H1 (cell line): ENCODE data around the gene LEMD2. TPM values are rescaled to one million over a fixed set of nuclear protein-coding genes. Genes with fewer than 3 reads are reported as not detected.

ENCODE experiments used
- CTCF ChIA-PET: fragments of 300-600 bp; sonication (Branson Sonifier 250); formaldehyde crosslinking; loops from one replicate; lab custom pipeline; 2021; ENCODE audit not compliant: partially characterized antibody; lab: Charles Lee
- POLR2A ChIA-PET: fragments of 300-600 bp; sonication (Branson Sonifier 250); formaldehyde crosslinking; loops from one replicate; lab custom pipeline; 2021; ENCODE audit warnings: inconsistent platforms; ENCODE audit not compliant: partially characterized antibody; lab: Charles Lee
- DNase-seq, 2 experiments: peaks; one replicate each; pipeline versions ENCODE4 v3.0.0 to v3.0.0-alpha.2; 2010 to 2022; ENCODE audit warnings: low spot score in 2 of 2, low read depth in 1 of 2, mixed read lengths in 1 of 2
- FAIRE-seq: peaks from 2 replicates; lab custom pipeline; 2011; peaks lifted over from hg19 to GRCh38; lab: Jason Lieb, UNC
- H2AFZ ChIP-seq: 2 replicates; pipeline ENCODE4 v1.8.1; 2012; ENCODE audit warnings: low read length, inconsistent platforms
- H2AK5ac ChIP-seq: 2 replicates; pipeline ENCODE4 v1.6.1; 2013; ENCODE audit warnings: low read depth, low read length
- H2BK120ac ChIP-seq: replicated peaks from 2 replicates; pipeline ENCODE3; 2013; ENCODE audit warnings: low read depth, low read length, inconsistent platforms
- H2BK12ac ChIP-seq: 2 replicates; pipeline ENCODE4 v1.6.1; 2013; ENCODE audit warnings: low read depth, low read length
- H2BK15ac ChIP-seq: 2 replicates; pipeline ENCODE4 v1.6.1; 2013; ENCODE audit warnings: low read length
- H2BK20ac ChIP-seq: 2 replicates; pipeline ENCODE4 v1.6.1; 2013; ENCODE audit warnings: low read length
- H2BK5ac ChIP-seq: 2 replicates; pipeline ENCODE4 v1.6.1; 2013; ENCODE audit warnings: low read depth, low read length
- H3K14ac ChIP-seq: 2 replicates; pipeline ENCODE4 v1.6.1; 2013; ENCODE audit warnings: inconsistent platforms; ENCODE audit not compliant: insufficient read length
- H3K18ac ChIP-seq: 2 replicates; pipeline ENCODE4 v1.6.1; 2013; ENCODE audit warnings: low read length; ENCODE audit errors: extremely low read depth
- H3K23ac ChIP-seq: 2 replicates; pipeline ENCODE4 v1.6.1; 2013; ENCODE audit warnings: inconsistent platforms; ENCODE audit not compliant: insufficient read length
- H3K23me2 ChIP-seq: 2 replicates; pipeline ENCODE4 v1.6.1; 2013; ENCODE audit warnings: low read depth, low read length
- H3K27ac ChIP-seq: 2 replicates; pipeline ENCODE4 v1.6.1; 2011; ENCODE audit warnings: low read depth, low read length, inconsistent platforms
- H3K27me3 ChIP-seq, 4 experiments: replicated peaks in 1 of 4; 1 replicate in 1 of 4; 2 replicates in 3 of 4; pipeline versions ENCODE4 v1.6.1 to v1.8.1; 2011 to 2013; ENCODE audit warnings: low read length in 3 of 4, mild to moderate bottlenecking in 3 of 4, inconsistent platforms in 2 of 4, mixed read lengths in 2 of 4, moderate library complexity in 1 of 4; ENCODE audit not compliant: control insufficient read depth in 3 of 4, insufficient read depth in 3 of 4; ENCODE audit errors: extremely low read depth in 1 of 4
- H3K36me3 ChIP-seq, 4 experiments: 2 replicates each; pipeline versions ENCODE4 v1.6.1 to v1.8.1; 2011 to 2013; ENCODE audit warnings: mild to moderate bottlenecking in 4 of 4, low read length in 3 of 4, moderate library complexity in 2 of 4, control low read depth in 1 of 4, inconsistent platforms in 1 of 4; ENCODE audit not compliant: insufficient read depth in 4 of 4, control insufficient read depth in 2 of 4
- H3K4ac ChIP-seq: replicated peaks from 2 replicates; pipeline ENCODE3; 2013; ENCODE audit warnings: low read length, low read depth, mixed read lengths, inconsistent platforms; ENCODE audit not compliant: insufficient read length
- H3K4me1 ChIP-seq, 4 experiments: replicated peaks in 1 of 4; 1 replicate in 1 of 4; 2 replicates in 3 of 4; pipeline versions ENCODE4 v1.6.1 to v1.8.1; 2011 to 2013; ENCODE audit warnings: low read length in 3 of 4, inconsistent platforms in 2 of 4, mixed read lengths in 1 of 4; ENCODE audit not compliant: insufficient read depth in 4 of 4, control insufficient read depth in 3 of 4
- H3K4me2 ChIP-seq, 2 experiments: 2 replicates each; pipeline versions ENCODE4 v1.6.1 to v1.8.1; 2011 to 2013; ENCODE audit warnings: low read depth in 2 of 2, low read length in 2 of 2, control low read depth in 1 of 2, inconsistent platforms in 1 of 2, mild to moderate bottlenecking in 1 of 2; ENCODE audit not compliant: insufficient read depth in 1 of 2
- H3K4me3 ChIP-seq, 4 experiments: fragments of 200-600, 300-600 bp in 1 of 4; sonication (generic), shearing (Covaris generic), sonication (Bioruptor Twin) in 1 of 4; 2 replicates each; pipeline versions ENCODE4 v1.5.1 to v1.8.1; 2011 to 2016; ENCODE audit warnings: low read length in 4 of 4, low read depth in 3 of 4, control low read depth in 2 of 4, inconsistent platforms in 2 of 4, mild to moderate bottlenecking in 2 of 4, mixed read lengths in 1 of 4, moderate library complexity in 1 of 4; ENCODE audit not compliant: insufficient read depth in 2 of 4; ENCODE audit errors: extremely low read depth in 1 of 4
- H3K56ac ChIP-seq: replicated peaks from 2 replicates; pipeline ENCODE3; 2013; ENCODE audit warnings: low read depth, mild to moderate bottlenecking, mixed read lengths, low read length, inconsistent platforms; ENCODE audit not compliant: insufficient read length
- H3K79me1 ChIP-seq: 2 replicates; pipeline ENCODE4 v1.6.1; 2013; ENCODE audit warnings: low read depth, low read length, control low read depth
- H3K79me2 ChIP-seq, 2 experiments: 2 replicates each; pipeline versions ENCODE4 v1.6.1 to v1.8.1; 2012 to 2013; ENCODE audit warnings: low read length in 2 of 2, mild to moderate bottlenecking in 2 of 2, inconsistent platforms in 1 of 2; ENCODE audit not compliant: insufficient read depth in 2 of 2, control insufficient read depth in 1 of 2
- H3K9ac ChIP-seq, 4 experiments: replicated peaks in 1 of 4; 1 replicate in 1 of 4; 2 replicates in 3 of 4; pipeline versions ENCODE4 v1.6.1 to v1.8.1; 2011 to 2013; ENCODE audit warnings: low read depth in 3 of 4, low read length in 3 of 4, control low read depth in 2 of 4, mild to moderate bottlenecking in 2 of 4, moderate library complexity in 2 of 4, inconsistent platforms in 1 of 4; ENCODE audit errors: extremely low read depth in 1 of 4
- H3K9me3 ChIP-seq, 2 experiments: 2 replicates each; pipeline versions ENCODE4 v1.6.1 to v1.8.1; 2012 to 2013; ENCODE audit warnings: mild to moderate bottlenecking in 2 of 2, moderate library complexity in 2 of 2, control low read depth in 1 of 2, inconsistent platforms in 1 of 2, low read depth in 1 of 2, low read length in 1 of 2, mixed read lengths in 1 of 2; ENCODE audit not compliant: insufficient read depth in 2 of 2
- H4K20me1 ChIP-seq, 2 experiments: replicated peaks in 1 of 2; 2 replicates each; pipeline versions ENCODE3 to v1.8.1; 2011 to 2013; ENCODE audit warnings: inconsistent platforms in 2 of 2, low read length in 2 of 2, mild to moderate bottlenecking in 1 of 2; ENCODE audit not compliant: insufficient read depth in 2 of 2, control insufficient read depth in 1 of 2
- H4K5ac ChIP-seq: 2 replicates; pipeline ENCODE4 v1.6.1; 2013; ENCODE audit warnings: low read length, low read depth, mixed read lengths, inconsistent platforms; ENCODE audit not compliant: insufficient read length
- H4K8ac ChIP-seq: 2 replicates; pipeline ENCODE4 v1.8.0; 2013; ENCODE audit warnings: mild to moderate bottlenecking, moderate library complexity, low read length, inconsistent platforms; ENCODE audit not compliant: insufficient read depth; ENCODE audit errors: extremely low read depth
- H4K91ac ChIP-seq: replicated peaks from 2 replicates; pipeline ENCODE3; 2013; ENCODE audit warnings: low read length, mixed read lengths, inconsistent platforms; ENCODE audit not compliant: insufficient read length
- CTCF ChIP-seq, 3 experiments: IDR thresholded peaks; 1 replicate in 2 of 3; 2 replicates in 1 of 3; pipeline versions ENCODE4 v1.5.1 to v1.6.1; 2011; ENCODE audit warnings: low read length in 3 of 3, mild to moderate bottlenecking in 3 of 3, inconsistent platforms in 2 of 3, low read depth in 1 of 3, moderate library complexity in 1 of 3; ENCODE audit not compliant: insufficient read depth in 1 of 3; ENCODE audit errors: control extremely low read depth in 1 of 3
- HDAC2 ChIP-seq, 2 experiments: fragments of 300-600 bp in 1 of 2; sonication (generic) in 1 of 2; IDR thresholded peaks; 2 replicates each; pipeline ENCODE4 v1.6.1; 2011 to 2012; ENCODE audit warnings: low read depth in 2 of 2, low read length in 2 of 2, mild to moderate bottlenecking in 2 of 2, moderate library complexity in 2 of 2, borderline replicate concordance in 1 of 2, inconsistent platforms in 1 of 2
- HDAC6 ChIP-seq: IDR thresholded peaks from one replicate; pipeline ENCODE4 v1.7.1; 2012; ENCODE audit warnings: low read depth, mild to moderate bottlenecking, inconsistent platforms, low read length, moderate library complexity
- JUND ChIP-seq: IDR thresholded peaks from 2 replicates; pipeline ENCODE4 v1.6.1; 2011; ENCODE audit warnings: mild to moderate bottlenecking, improper control_type of control experiment, low read length
- POU5F1 ChIP-seq: IDR thresholded peaks from 2 replicates; pipeline ENCODE4 v1.6.1; 2011; ENCODE audit warnings: low read depth, mild to moderate bottlenecking, low read length, moderate library complexity
- SIN3A ChIP-seq, 2 experiments: IDR thresholded peaks in 1 of 2; conservative IDR thresholded peaks in 1 of 2; 2 replicates each; pipeline ENCODE4 v1.6.1; 2011 to 2012; ENCODE audit warnings: low read length in 2 of 2, improper control_type of control experiment in 1 of 2, low read depth in 1 of 2, mild to moderate bottlenecking in 1 of 2
- SIRT6 ChIP-seq: IDR thresholded peaks from one replicate; pipeline ENCODE4 v1.7.1; 2012; ENCODE audit warnings: low read length, inconsistent platforms
- SUZ12 ChIP-seq: fragments of 200-600 bp; sonication (generic); IDR thresholded peaks from 2 replicates; pipeline ENCODE4 v1.6.1; 2012; ENCODE audit warnings: mild to moderate bottlenecking, inconsistent platforms, low read length, moderate library complexity, mixed read lengths
- TCF12 ChIP-seq: IDR thresholded peaks from 2 replicates; pipeline ENCODE4 v1.6.1; 2011; ENCODE audit warnings: low read depth, mild to moderate bottlenecking, low read length
- WGBS, 2 experiments: shearing (Covaris generic) in 1 of 2; methylation state at CpG; one replicate each; pipeline versions ENCODE4 v1.1.6 to v1.1.7; 2013 to 2015; ENCODE audit warnings: low lambda C conversion rate in 2 of 2, mixed read lengths in 2 of 2, inconsistent platforms in 1 of 2, low coverage in 1 of 2, missing lambda C conversion rate in 1 of 2; ENCODE audit not compliant: insufficient replicate concordance in 2 of 2, insufficient coverage in 1 of 2, insufficient read length in 1 of 2; ENCODE audit errors: extremely low coverage in 1 of 2, missing lambda C conversion rate in 1 of 2; 5-methylcytosine and 5-hydroxymethylcytosine counted together
- polyA plus RNA-seq, 7 experiments: library from polyadenylated mRNA; depleted of rRNA in 3 of 7; stranded (reverse) in 5 of 7; unstranded in 2 of 7; fragments of >200 nt in 5 of 7; fragments of 200-250 nt in 2 of 7; gene quantifications; 1 replicate in 5 of 7; 2 replicates in 1 of 7; 4 replicates in 1 of 7; pipeline versions ENCODE4 v1.2.1 to v1.2.3, GENCODE V29; 2011 to 2013; ENCODE audit warnings: missing spikeins in 2 of 7, mixed read lengths in 2 of 7
- total RNA-seq: library from RNA; stranded (reverse); fragmentation: NEBNext Ultra II Directional; extraction: Animal tissue kit (Norgen Biotek cat#: 25700); gene quantifications from 2 replicates; pipeline ENCODE4 v1.2.1, GENCODE V29; 2021

LEMD2 gene
- total and polyA plus RNA-seq, 2 of the 8 experiments (the other 6 are each of a cell fraction or from before 2014, with no cell fraction given): 32.7 to 57.3 TPM

- POLR2A ChIA-PET: interaction anchor here (0.6 to 1.9 kb wide), 7 partner anchors 14 to 101 kb away, joined by 3 to 9 read pairs (median 3); partner anchors contain the start of gene UQCC2
- TF ChIP-seq SUZ12 (no peak), JUND (0 out of 2 replicates have a peak, but pooled peaks have one; percentile 10), TCF12 (peak; percentile 86; the same call in 1 of the 2 replicates), POU5F1 (no peak), HDAC6 (no peak), CTCF (IDR thresholded peaks at IDR 0.05; ENCODE audit: control extremely low read depth in 1 of 3, insufficient read depth in 1 of 3, low read depth in 1 of 3, low read length in 3 of 3) (peak in 2 of 3 experiments; percentile 36 to 47; a peak in 3 of 4 replicates), SIN3A (conservative IDR thresholded peaks at IDR 0.05 in 1 of 2, IDR thresholded peaks at IDR 0.05 in 1 of 2; ENCODE audit: low read depth in 1 of 2, low read length in 2 of 2) (peak; percentile 87 to 98; a peak in 3 of 4 replicates), SIRT6 (no peak), HDAC2 (IDR thresholded peaks at IDR 0.05; ENCODE audit: borderline replicate concordance in 1 of 2, low read depth in 2 of 2, low read length in 2 of 2) (peak; percentile 28 to 87; a peak in 1 of 4 replicates)
Observed at GRCh38 chr6:33812669-33813068, 23.7 kb upstream of the LEMD2 start.

More at GRCh38 chr6:33812669-33813068, 23.7 kb upstream of the LEMD2 start:
- H2BK15ac ChIP-seq: no peak overlapping the region
- no peaks in the 10 kb centered on the region for H3K79me2 ChIP-seq
- H4K91ac ChIP-seq: peak overlapping the region; percentile 1
- H2BK20ac ChIP-seq: no peak overlapping the region
- peaks cover 2% of the 10 kb centered on the region for H3K23me2 ChIP-seq
- H3K79me1 ChIP-seq: 0 out of 2 replicates have a peak, but pooled peaks cover 3% of the 10 kb centered on the region
- no peaks in the 10 kb centered on the region for H3K27me3 ChIP-seq
- WGBS, 2 experiments: 19% methylated on average over 11 of the region's 11 CpGs; no CpG with 5 or more reads in 1 of the 2 experiments
- no peak overlapping the region for H3K4ac ChIP-seq
- no peaks in the 10 kb centered on the region for H4K20me1 ChIP-seq
- CTCF ChIA-PET: interaction anchor here (0.9 to 4.0 kb wide), 17 partner anchors 10 to 269 kb away, joined by 3 to 26 read pairs (median 5); partner anchors contain the start of gene MLN
- peak overlapping the region in 1 of 4 experiments; percentile 19; a peak in 1 of 8 replicates for H3K4me3 ChIP-seq
- H3K23ac ChIP-seq: no peak overlapping the region
- peak overlapping the region; percentile 88; the same call in 1 of the 2 replicates for H3K18ac ChIP-seq
- H3K56ac ChIP-seq: no peak overlapping the region
- DNase-seq (peak; percentile 71 to 91), FAIRE-seq (peak; percentile 86)
- H3K4me2 ChIP-seq: peak overlapping the region; percentile 13 to 14; a peak in 2 of 4 replicates
- no peaks in the 10 kb centered on the region for H3K36me3 ChIP-seq
- H2AFZ ChIP-seq: no peak overlapping the region
- H3K9ac ChIP-seq: no peak overlapping the region
- H2AK5ac ChIP-seq: peak overlapping the region; percentile 11; the same call in 1 of the 2 replicates
- H2BK5ac ChIP-seq: peak overlapping the region; percentile 86; the same call in 1 of the 2 replicates
- no peak overlapping the region for H4K8ac ChIP-seq
- no peak overlapping the region for H2BK120ac ChIP-seq
- no peak overlapping the region for H3K27ac ChIP-seq
- H3K14ac ChIP-seq: no peak overlapping the region
- peak overlapping the region; percentile 49 for H4K5ac ChIP-seq
- no peaks in the 10 kb centered on the region for H3K9me3 ChIP-seq
- H3K4me1 ChIP-seq: peaks cover 30 to 54% (median 38%) of the 10 kb centered on the region in 4 experiments
- peak overlapping the region; percentile 99 for H2BK12ac ChIP-seq
